Endothelial cell (in vitro differentiated cells): Measurements from ENCODE around the gene CD8A. TPM values are rescaled to one million over a fixed set of nuclear protein-coding genes. Genes with fewer than 3 reads are reported as not detected.

Experiments
- DNase-seq: peaks from one replicate; pipeline ENCODE4 v3.0.0; 2021; ENCODE audit warnings: low spot score
- H3K27ac Mint-ChIP-seq: one replicate; pipeline ENCODE4 v1.8.0; 2021; ENCODE audit warnings: mixed read lengths, inconsistent platforms; ENCODE audit not compliant: unreplicated experiment
- H3K27me3 Mint-ChIP-seq: one replicate; pipeline ENCODE4 v1.8.0; 2021; ENCODE audit warnings: mild to moderate bottlenecking, moderate library complexity, mixed read lengths, inconsistent platforms; ENCODE audit not compliant: unreplicated experiment
- H3K36me3 Mint-ChIP-seq: one replicate; pipeline ENCODE4 v1.8.0; 2021; ENCODE audit warnings: mild to moderate bottlenecking, low read depth, mixed read lengths, inconsistent platforms; ENCODE audit not compliant: unreplicated experiment
- H3K4me1 Mint-ChIP-seq: one replicate; pipeline ENCODE4 v1.8.0; 2021; ENCODE audit warnings: mild to moderate bottlenecking, mixed read lengths, inconsistent platforms; ENCODE audit not compliant: unreplicated experiment
- H3K4me3 Mint-ChIP-seq: one replicate; pipeline ENCODE4 v1.8.0; 2021; ENCODE audit warnings: mild to moderate bottlenecking, mixed read lengths, inconsistent platforms; ENCODE audit not compliant: unreplicated experiment
- H3K9me3 Mint-ChIP-seq: one replicate; pipeline ENCODE4 v1.8.0; 2021; ENCODE audit warnings: mixed read lengths, inconsistent platforms; ENCODE audit not compliant: unreplicated experiment
- total RNA-seq: library from RNA; stranded (reverse); fragmentation: NEBNext Ultra II Directional; extraction: Animal tissue kit (Norgen Biotek cat#: 25700); gene quantifications from one replicate; pipeline ENCODE4 v1.2.1, GENCODE V29; 2021; ENCODE audit not compliant: unreplicated experiment
- TF ChIP-seq, protein P1 (sequence below): fragments of 200-600 bp; sonication (generic); IDR thresholded peaks from one replicate; pipeline ENCODE4 v1.5.0; 2021; ENCODE audit warnings: antibody characterized with exemption; ENCODE audit not compliant: unreplicated experiment

CD8A gene
- total RNA-seq, 1 donor from 2014 or later, result not detected

DNA sequence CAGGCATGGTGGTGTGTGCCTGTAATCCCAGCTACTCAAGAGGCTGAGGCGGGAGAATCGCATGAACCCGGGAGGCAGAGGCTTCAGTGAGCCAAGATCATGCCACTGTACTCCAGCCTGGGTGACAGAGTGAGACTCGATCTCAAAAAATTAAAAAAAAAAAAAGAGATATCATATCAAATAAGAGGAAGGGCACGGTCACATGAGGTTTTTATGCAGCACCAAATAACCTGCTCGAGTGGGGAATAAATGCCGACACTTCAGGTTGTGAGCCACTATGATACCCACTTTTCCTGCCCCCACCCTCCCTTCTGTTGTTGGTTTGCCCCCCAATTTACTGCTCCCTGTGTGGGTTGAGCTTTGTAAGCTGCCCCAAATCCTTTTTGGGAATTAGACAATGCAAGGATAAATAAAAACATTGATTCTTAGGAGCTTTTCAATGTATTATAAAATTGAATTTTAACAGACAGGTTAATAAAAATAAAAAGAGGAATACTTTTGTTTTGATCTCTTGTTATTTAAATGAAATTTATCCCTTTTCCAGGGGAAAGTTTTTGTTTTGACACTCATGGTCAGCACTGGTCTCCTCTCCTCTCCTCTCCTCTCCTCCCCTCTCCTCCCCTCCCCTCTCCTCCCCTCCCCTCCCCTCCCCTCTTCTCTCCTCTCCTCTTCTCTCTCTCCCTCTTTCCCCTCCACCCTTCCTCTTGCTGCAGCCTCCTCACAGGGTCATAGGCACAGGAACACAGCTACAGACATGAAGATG lies 41.8 kb upstream of the CD8A start:
- TF ChIP-seq, protein P1, sequence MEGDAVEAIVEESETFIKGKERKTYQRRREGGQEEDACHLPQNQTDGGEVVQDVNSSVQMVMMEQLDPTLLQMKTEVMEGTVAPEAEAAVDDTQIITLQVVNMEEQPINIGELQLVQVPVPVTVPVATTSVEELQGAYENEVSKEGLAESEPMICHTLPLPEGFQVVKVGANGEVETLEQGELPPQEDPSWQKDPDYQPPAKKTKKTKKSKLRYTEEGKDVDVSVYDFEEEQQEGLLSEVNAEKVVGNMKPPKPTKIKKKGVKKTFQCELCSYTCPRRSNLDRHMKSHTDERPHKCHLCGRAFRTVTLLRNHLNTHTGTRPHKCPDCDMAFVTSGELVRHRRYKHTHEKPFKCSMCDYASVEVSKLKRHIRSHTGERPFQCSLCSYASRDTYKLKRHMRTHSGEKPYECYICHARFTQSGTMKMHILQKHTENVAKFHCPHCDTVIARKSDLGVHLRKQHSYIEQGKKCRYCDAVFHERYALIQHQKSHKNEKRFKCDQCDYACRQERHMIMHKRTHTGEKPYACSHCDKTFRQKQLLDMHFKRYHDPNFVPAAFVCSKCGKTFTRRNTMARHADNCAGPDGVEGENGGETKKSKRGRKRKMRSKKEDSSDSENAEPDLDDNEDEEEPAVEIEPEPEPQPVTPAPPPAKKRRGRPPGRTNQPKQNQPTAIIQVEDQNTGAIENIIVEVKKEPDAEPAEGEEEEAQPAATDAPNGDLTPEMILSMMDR, result no peak
- no peak overlapping the region for H3K4me3 Mint-ChIP-seq
- DNase-seq, result no peak
- peaks cover 3% of the 10 kb centered on the region for H3K9me3 Mint-ChIP-seq
- peaks cover 2% of the 10 kb centered on the region for H3K27me3 Mint-ChIP-seq
- H3K27ac Mint-ChIP-seq, result no peak overlapping the region
- no peaks in the 10 kb centered on the region for H3K36me3 Mint-ChIP-seq
- H3K4me1 Mint-ChIP-seq, result peaks cover 5% of the 10 kb centered on the region

DNA sequence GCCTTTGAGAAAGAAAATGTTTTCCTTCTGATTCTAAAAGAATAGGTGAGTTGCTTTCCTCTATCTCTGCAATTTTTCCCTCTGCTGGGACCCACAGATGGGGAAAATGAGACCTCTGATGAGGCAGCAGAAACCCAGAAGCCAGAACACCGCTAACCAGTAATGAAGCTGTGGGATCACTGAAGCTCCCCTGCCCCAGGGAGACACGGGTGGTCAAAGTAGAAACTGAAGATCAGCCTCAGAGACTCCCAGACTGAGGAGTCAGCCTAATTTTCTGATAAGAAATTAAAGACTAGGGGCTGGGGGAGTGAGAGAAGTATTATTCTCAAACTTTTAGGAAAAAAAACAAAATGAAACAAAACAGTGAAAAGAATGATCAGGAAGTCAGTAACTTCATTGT lies 40.8 kb upstream of the CD8A start:
- H3K4me3 Mint-ChIP-seq, result no peak overlapping the region
- no peak for DNase-seq

DNA sequence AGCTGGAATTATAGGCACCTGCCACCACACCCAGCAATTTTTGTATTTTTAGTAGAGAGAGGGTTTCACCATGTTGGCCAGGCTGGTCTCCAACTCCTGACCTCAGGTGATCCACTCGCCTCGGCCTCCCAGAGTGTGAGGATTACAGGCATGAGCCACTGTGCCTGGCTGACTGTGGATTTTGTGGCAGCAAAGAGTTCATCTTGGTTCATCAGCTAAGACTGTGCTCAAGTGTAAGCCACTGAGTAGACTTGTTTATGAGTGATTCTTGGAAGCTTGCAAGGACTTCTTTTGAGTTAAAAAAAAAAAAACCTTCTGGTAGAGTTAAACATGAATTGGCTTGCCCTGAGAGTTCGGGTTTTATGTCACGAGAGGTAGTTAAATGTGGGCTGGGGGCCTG lies 36.2 kb upstream of the CD8A start:
- TF ChIP-seq, protein P1, result no peak
- Mint-ChIP-seq H3K36me3 (no peaks in the 10 kb centered on the region), H3K4me1 (peaks cover 3% of the 10 kb centered on the region), H3K27ac (no peak overlapping the region), H3K9me3 (peaks cover 3% of the 10 kb centered on the region), H3K4me3 (no peak overlapping the region), H3K27me3 (peaks cover 3% of the 10 kb centered on the region)
- no peak for DNase-seq

More for the DNA sequence above, 40.8 kb upstream of the CD8A start:
- Mint-ChIP-seq H3K4me1 (peaks cover 5% of the 10 kb centered on the region), H3K9me3 (peaks cover 3% of the 10 kb centered on the region), H3K36me3 (no peaks in the 10 kb centered on the region), H3K27ac (peak overlapping the region; percentile 3), H3K27me3 (peaks cover 2% of the 10 kb centered on the region)
- TF ChIP-seq, protein P1, result no peak

DNA sequence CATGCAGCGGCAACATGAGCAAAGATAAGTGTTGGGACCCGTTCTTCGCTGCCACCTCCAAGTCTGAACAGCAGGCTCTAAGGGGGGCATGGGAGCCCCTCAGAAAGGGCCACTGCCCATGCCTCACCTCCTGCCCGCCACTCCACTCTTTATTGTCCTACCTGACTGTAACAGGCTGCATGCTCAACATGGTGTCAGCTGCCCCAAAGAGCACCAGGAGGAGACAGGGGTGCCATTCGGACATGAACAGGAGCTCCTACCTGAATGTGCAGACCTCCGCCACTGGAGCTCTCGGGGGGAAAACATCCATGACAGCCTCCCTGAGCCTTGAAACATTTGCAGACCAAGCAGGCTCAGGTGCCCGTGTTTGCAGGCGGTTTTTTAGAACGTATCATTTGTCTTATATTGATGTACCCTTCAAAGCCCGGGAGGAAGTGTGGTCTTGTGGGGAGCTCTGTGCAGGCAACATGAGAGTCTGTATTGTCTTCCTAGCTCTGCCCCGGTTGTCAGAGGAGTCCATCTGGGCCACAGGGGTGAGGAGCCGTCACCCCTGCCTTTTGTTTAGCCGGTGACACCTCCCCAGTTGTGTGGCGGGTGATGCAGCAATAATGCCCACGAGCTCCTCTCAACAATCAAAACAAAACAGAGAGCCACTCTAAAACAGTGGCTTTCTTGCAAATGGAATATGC lies 35.1 kb upstream of the CD8A start:
- H3K36me3 Mint-ChIP-seq, result no peaks in the 10 kb centered on the region
- TF ChIP-seq, protein P1, result no peak
- no peak overlapping the region for H3K4me3 Mint-ChIP-seq
- no peak overlapping the region for H3K27ac Mint-ChIP-seq
- H3K27me3 Mint-ChIP-seq, result peaks cover 3% of the 10 kb centered on the region
- H3K4me1 Mint-ChIP-seq, result no peaks in the 10 kb centered on the region
- H3K9me3 Mint-ChIP-seq, result peaks cover 3% of the 10 kb centered on the region
- no peak for DNase-seq

DNA sequence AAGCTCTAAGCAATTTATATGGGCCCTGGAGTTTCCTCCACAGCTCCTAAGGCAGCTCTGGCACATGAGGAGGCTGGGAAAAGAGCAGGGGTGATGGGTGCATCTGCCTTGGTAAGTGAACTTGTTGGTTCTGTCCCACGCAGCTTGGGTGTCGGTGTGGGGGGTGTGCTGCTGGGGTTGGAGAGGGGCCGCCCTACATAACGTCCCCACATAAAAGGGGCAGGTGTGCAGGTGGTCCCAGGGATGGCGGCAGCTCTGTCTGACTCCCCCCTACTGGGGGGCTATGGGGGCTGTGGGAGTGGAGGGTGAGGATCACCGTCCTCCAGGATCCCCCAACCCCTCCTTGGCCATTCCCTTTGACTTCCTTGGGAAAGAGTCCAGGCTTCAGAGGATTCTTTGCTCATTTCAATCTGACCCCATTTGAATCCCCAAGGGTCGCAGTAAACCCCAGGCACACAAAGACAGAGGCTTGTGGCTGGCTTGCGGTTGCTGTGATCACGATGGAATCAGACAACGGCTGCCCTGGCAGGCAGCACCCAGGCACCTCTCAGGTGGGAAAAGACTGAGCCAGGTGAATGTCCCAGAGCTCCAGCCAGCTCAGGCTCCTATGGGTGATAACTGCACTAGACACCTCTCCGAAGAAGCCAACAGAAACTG lies 34.5 kb upstream of the CD8A start:
- TF ChIP-seq, protein P1, result no peak
- Mint-ChIP-seq H3K27me3 (peaks cover 3% of the 10 kb centered on the region), H3K36me3 (no peaks in the 10 kb centered on the region), H3K9me3 (peaks cover 3% of the 10 kb centered on the region), H3K4me1 (no peaks in the 10 kb centered on the region), H3K4me3 (no peak overlapping the region), H3K27ac (no peak overlapping the region)
- DNase-seq, result no peak
